ENCODE results near the gene NFATC4. TPM values are rescaled to one million over a fixed set of nuclear protein-coding genes. Genes with fewer than 3 reads are reported as not detected.

NFATC4 gene
- total RNA-seq, 2 donors from 2014 or later: 62.0 to 84.5 TPM

GRCh38 chr14:24363401-24363800 is 4.6 kb upstream of the NFATC4 start:
- Histone ChIP-seq H3K36me3 (no peaks in the 10 kb centered on the region), H3K27ac (no peak overlapping the region), H3K4me3 (no peak overlapping the region), H3K27me3 (replicated peaks; ENCODE audit: insufficient read depth) (no peaks in the 10 kb centered on the region), H3K4me1 (ENCODE audit: control insufficient read depth in 1 of 2, low read depth in 2 of 2) (peaks cover 10 to 21% of the 10 kb centered on the region in 2 donors), H3K9me3 (no peaks in the 10 kb centered on the region)
- no peak for TF ChIP-seq CTCF (IDR thresholded peaks at IDR 0.05)
- DNase-seq (ENCODE audit: low spot score) (no peak), ATAC-seq (ENCODE audit: insufficient number of reproducible peaks, low FRiP score, low read depth) (no peak)

GRCh38 chr14:24364841-24365240 is 3.1 kb upstream of the NFATC4 start:
- Histone ChIP-seq H3K9me3 (no peaks in the 10 kb centered on the region), H3K27me3 (replicated peaks; ENCODE audit: insufficient read depth) (no peaks in the 10 kb centered on the region), H3K27ac (peak overlapping the region; percentile 96 to 98), H3K36me3 (no peaks in the 10 kb centered on the region), H3K4me3 (no peak overlapping the region), H3K4me1 (ENCODE audit: control insufficient read depth in 1 of 2, low read depth in 2 of 2) (peaks cover 10 to 32% of the 10 kb centered on the region in 2 donors)
- DNase-seq (ENCODE audit: low spot score) (no peak), ATAC-seq (ENCODE audit: insufficient number of reproducible peaks, low FRiP score, low read depth) (no peak)
- no peak for TF ChIP-seq CTCF (IDR thresholded peaks at IDR 0.05)

GRCh38 chr14:24365600-24366412 is 2.2 kb upstream of the NFATC4 start:
- TF ChIP-seq CTCF (IDR thresholded peaks at IDR 0.05): peak; percentile 88
- no peaks in the 10 kb centered on the region for H3K36me3 ChIP-seq
- peak; percentile 51 for DNase-seq (ENCODE audit: low spot score)
- H3K9me3 ChIP-seq: no peaks in the 10 kb centered on the region
- H3K27ac ChIP-seq: peak overlapping the region; percentile 96 to 98
- ATAC-seq (ENCODE audit: insufficient number of reproducible peaks, low FRiP score, low read depth): peak; percentile 56
- no peaks in the 10 kb centered on the region for H3K27me3 ChIP-seq (replicated peaks; ENCODE audit: insufficient read depth)
- peaks cover 10 to 38% of the 10 kb centered on the region in 2 donors for H3K4me1 ChIP-seq (ENCODE audit: control insufficient read depth in 1 of 2, low read depth in 2 of 2)
- H3K4me3 ChIP-seq: peak overlapping the region; percentile 97

- Histone ChIP-seq H3K4me1 (ENCODE audit: control insufficient read depth in 1 of 2, low read depth in 2 of 2) (peaks cover 10 to 38% of the 10 kb centered on the region in 2 donors), H3K27ac (peak overlapping the region; percentile 96 to 98), H3K27me3 (replicated peaks; ENCODE audit: insufficient read depth) (no peaks in the 10 kb centered on the region), H3K9me3 (no peaks in the 10 kb centered on the region), H3K4me3 (peak overlapping the region; percentile 97), H3K36me3 (no peaks in the 10 kb centered on the region)
- ATAC-seq (ENCODE audit: insufficient number of reproducible peaks, low FRiP score, low read depth) (no peak), DNase-seq (ENCODE audit: low spot score) (no peak)
- no peak for TF ChIP-seq CTCF (IDR thresholded peaks at IDR 0.05)
Measured at GRCh38 chr14:24366413-24366720, 1.6 kb upstream of the NFATC4 start.

- no peaks in the 10 kb centered on the region for H3K9me3 ChIP-seq
- H3K27ac ChIP-seq: peak overlapping the region; percentile 96 to 98
- no peaks in the 10 kb centered on the region for H3K27me3 ChIP-seq (replicated peaks; ENCODE audit: insufficient read depth)
- H3K36me3 ChIP-seq: peaks cover under 1% of the 10 kb centered on the region
- peak overlapping the region; percentile 97 for H3K4me3 ChIP-seq
- peaks cover 10 to 38% of the 10 kb centered on the region in 2 donors for H3K4me1 ChIP-seq (ENCODE audit: control insufficient read depth in 1 of 2, low read depth in 2 of 2)
- ATAC-seq (ENCODE audit: insufficient number of reproducible peaks, low FRiP score, low read depth) (peak; percentile 57), DNase-seq (ENCODE audit: low spot score) (peak; percentile 59)
- no peak for TF ChIP-seq CTCF (IDR thresholded peaks at IDR 0.05)
Measured at GRCh38 chr14:24366721-24367513, 1.1 kb upstream of the NFATC4 start.

Data from thoracic aorta (tissue), 2 donors.